ENCODE results near the gene MCM3AP.
"Not testable (repeated sequence)": the region's sequence is repeated elsewhere in the genome, so short reads cannot be mapped to it uniquely, and the experiment has no call there.

Gene MCM3AP

DNA sequence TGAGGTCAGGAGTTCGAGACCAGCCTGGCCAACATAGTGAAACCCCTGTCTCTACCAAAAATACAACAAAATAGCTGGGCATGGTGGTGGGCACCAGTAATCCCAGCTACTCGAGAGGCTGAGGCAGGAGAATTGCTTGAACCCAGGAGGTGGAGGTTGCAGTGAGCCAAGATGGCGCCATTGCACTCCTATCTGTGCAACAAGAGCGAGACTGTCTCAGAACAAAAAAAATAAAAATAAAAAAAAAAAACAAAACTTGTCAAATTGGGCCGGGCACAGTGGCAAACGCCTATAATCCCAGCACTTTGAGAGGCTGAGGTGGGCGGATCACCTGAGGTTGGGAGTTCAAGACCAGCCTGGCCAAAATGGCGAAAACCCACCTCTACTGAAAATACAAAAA is 24.8 kb upstream of the MCM3AP start:
- not testable (repeated sequence) for DNase-seq

- no peak for DNase-seq
These were observed 23.0 kb upstream of the MCM3AP start for GRCh38 chr21:46308431-46308830.

DNA sequence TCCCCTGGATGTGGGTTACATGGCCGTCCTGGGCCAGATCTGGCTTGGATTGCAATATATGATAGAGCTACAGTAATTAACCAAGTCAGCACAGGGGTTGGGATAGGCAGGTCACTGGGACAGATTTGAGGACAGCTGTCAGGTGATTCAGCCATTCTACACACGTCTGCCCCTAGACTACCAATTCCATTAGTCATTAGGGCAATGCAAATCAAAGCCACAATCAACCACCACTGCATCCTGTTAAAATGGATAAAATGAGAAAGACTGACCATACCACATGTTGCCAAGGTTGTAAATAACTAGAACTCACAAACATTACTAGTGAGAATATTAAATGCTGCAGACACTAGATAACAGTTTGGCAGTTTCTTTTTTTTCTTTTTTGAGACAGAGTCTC is 22.2 kb upstream of the MCM3AP start:
- no peak for DNase-seq

GRCh38 chr21:46304955-46305354 is 19.5 kb upstream of the MCM3AP start:
- DNase-seq = no peak

- DNase-seq = no peak
These were observed 19.0 kb upstream of the MCM3AP start for GRCh38 chr21:46304437-46304836.

- DNase-seq = no peak
These were observed 16.3 kb upstream of the MCM3AP start for GRCh38 chr21:46301759-46302158.

DNA sequence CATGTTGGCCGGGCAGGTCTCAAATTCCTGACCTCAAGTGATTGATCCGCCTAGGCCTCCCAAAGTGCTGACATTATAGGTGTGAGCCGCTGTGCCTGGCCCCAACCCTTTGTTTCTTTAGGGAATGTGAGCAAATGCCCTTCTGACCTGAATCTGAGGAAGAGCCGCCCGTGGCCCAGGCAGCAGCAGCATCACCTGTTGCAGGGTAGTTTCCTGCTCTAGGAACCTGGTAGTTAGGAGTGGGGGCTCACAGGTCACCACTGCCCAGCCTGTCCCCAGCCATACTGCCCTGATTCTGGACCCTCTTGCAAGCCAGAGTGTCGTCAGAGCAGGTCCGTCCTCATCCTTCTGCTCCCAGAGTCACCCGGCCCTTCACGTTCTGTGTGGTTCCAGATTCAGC is 13.8 kb upstream of the MCM3AP start:
- no peak for DNase-seq

DNA sequence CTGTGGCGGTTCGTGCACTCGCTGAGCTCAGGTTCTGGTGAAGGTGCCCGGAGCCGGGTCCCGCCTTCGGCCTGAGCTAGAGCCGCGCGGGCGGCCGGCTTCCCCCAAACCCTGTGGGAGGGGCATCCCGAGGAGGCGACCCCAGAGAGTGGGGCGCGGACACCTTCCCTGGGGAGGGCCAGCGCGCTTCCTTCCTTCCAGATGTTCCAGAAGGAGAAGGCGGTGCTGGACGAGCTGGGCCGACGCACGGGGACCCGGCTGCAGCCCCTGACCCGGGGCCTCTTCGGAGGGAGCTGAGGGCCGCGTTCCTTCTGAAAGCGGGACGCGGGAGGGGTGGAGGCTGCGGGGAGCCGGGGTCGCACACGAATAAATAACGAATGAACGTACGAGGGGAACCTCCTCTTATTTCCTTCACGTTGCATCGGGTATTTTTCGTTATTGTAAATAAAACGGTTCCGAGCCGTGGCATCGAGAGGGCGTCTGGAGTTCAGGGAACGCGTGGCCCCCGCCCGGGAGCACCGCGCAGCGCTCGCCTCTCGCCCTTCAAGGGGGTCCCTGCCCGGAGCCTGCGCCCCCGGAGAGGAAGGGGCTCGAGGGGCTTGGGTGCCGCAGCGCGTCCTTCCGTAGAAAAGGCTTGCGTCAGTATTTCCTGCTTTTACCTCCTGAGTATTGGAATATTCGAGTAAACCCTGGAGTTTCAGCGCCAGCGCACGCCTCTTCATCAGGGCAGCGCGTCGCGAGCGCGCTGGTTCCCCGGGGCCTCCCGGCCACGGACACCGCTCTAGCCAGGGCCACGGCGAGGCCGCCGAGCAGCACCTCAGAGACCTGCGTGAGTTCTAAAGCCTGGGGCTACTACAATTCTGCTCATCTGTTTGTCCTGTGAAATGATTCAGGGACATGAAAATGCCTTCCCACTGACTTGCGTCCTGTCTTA is 12.2 kb upstream of the MCM3AP start:
- peak; percentile 39 for DNase-seq

GRCh38 chr21:46295996-46296752 is 10.8 kb upstream of the MCM3AP start:
- peak; percentile 81 for DNase-seq

GRCh38 chr21:46295177-46295770 is 9.9 kb upstream of the MCM3AP start:
- DNase-seq = no peak

GRCh38 chr21:46294647-46295176 is 9.3 kb upstream of the MCM3AP start:
- DNase-seq = no peak

DNA sequence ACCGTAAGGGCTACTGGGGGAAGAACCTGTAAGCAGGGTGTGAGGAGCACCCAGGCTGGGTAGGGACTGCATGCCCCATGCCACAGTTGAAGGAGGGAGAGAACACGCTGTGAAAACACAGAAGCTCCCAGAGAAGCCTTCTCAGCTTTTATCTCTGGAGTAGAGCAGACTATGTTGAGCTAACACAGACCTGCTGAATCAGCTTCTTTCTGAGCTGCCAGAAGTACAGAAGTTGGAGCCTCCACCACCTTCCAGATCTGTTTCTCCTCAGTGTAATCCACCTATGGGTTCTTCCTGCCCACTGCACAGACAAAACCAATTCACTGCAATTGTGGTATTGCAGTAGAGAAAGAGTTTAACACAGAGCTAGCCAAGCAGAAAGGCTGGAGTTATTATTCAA is 6.2 kb upstream of the MCM3AP start:
- no peak for DNase-seq

DNA sequence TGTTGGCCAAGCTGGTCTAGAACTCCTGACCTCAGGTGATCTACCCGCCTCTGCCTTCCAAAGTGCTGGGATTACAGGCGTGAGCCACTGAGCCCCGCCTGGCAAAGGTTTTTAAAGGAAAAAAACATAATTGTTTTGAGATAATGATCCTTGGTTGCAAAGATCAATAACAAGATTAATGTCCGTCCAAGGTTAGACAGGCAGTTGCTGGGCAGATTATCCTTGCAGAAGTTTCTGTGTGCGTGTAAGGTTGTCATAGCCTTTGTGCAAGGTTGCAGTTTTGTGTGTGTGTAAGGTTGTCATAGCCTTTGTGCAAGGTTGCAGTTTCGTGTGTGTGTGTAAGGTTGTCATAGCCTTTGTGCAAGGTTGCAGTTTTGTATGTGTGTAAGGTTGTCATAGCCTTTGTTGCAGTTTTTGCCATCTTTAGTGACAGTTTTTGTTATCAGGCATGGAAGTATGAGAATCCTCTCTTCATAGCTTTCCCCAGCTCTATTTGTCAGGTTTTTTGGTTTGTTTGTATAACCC is 4.3 kb upstream of the MCM3AP start:
- DNase-seq = no peak

DNA sequence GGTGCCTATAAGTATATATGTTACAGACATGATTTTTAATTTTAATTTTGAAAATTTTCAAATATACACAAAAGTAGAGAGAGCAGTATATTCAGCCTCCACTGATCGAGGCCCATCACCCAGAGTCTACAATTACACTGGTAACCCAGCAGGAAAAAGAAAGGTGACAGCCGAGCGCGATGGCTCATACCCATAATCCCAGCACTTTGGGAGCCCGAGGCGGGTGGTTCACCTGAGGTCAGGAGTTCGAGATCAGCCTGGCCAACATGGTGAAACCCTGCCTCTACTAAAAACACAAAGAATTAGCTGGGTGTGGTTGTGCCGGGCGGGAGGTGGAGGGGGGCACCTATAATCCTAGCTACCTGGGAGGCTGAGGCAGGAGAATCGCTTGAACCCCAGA is 2.1 kb upstream of the MCM3AP start:
- no peak for DNase-seq

- DNase-seq = no peak
These were observed 1.2 kb upstream of the MCM3AP start for GRCh38 chr21:46286648-46287002.

GRCh38 chr21:46285761-46286647 is 593 bp upstream of the MCM3AP start, which contains the start of gene YBEY:
TSS of gene YBEY (plus strand) at chr21:46286342. CDS start at chr21:46286914, 572 bp downstream.
- DNase-seq = peak; percentile 90

GRCh38 chr21:46284733-46285132 is 678 bp downstream of the MCM3AP start:
- DNase-seq = no peak

GRCh38 chr21:46284077-46284644 is 1.2 kb downstream of the MCM3AP start:
- no peak for DNase-seq

DNA sequence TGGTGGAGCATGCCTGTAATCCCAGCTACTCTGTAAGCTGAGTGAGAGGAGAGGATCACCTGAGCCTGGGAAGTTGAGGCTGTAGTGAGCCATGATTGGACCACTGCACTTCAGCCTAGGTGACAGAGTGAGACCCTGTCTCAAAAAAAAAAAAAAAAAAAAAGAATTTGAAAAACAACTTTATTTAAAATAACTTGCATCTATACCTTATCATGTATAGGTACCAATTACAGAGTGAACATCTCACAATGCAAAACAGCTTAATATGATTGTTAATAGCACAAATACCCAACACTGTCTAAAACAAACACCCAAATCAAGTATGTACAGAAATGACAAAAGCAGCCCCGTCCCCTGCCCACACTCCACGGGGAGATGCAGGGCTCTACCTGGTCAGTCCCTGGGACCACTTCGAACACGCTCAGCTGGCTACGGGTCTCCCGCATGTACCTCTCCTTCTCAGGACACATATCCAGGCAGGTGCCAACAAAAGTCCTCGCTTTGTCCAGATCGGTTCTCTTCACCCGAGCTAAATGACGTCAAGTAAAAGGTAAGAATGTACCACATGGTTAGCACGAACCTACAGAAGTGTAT is 10.5 kb downstream of the MCM3AP start:
- DNase-seq = no peak

DNA sequence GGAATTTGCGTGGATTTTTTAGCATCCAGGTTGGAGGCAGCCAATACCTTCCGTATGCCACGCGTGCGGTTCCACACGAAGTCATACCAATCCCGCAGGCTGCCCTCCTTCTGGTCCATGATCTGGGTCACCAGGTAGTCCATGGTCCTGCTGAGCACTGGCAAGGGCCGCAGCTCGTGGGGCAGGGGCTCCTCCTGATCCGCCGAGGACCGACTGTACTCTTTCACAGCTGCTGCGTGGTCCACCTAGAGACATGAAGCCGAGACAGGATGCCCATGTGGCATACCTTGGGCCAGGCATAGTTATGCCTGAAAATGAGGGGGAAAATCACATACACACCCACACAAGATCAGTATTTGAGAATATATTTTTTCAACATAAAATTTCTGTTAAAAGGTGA is 12.1 kb downstream of the MCM3AP start:
- DNase-seq = no peak

GRCh38 chr21:46269466-46269865 is 15.9 kb downstream of the MCM3AP start:
- no peak for DNase-seq
